Sigmoid colon (tissue), 7 donors: ENCODE data around the gene SLC9A1. TPM values are rescaled to one million over a fixed set of nuclear protein-coding genes. Genes with fewer than 3 reads are reported as not detected.

Experiments
- DNase-seq: peaks from one replicate; pipeline ENCODE4 v3.0.0-alpha.2; 2019
- H3K27ac ChIP-seq, 4 donors: fragments of 200-600 bp; sonication (generic); one replicate each; pipeline ENCODE4 v1.5.1; 2016 to 2019; ENCODE audit warnings: mild to moderate bottlenecking in 1 of 4
- H3K27me3 ChIP-seq, 3 donors: fragments of 200-600 bp; sonication (generic); one replicate each; pipeline ENCODE4 v1.5.1; 2019; ENCODE audit warnings: mild to moderate bottlenecking in 1 of 3
- H3K36me3 ChIP-seq, 4 donors: fragments of 200-600 bp; sonication (generic); one replicate each; pipeline ENCODE4 v1.5.1; 2016 to 2019
- H3K4me1 ChIP-seq, 4 donors: fragments of 200-600 bp; sonication (generic); one replicate each; pipeline ENCODE4 v1.5.1; 2017 to 2019
- H3K4me3 ChIP-seq, 4 donors: fragments of 200-600 bp; sonication (generic); one replicate each; pipeline ENCODE4 v1.5.1; 2017 to 2019; ENCODE audit warnings: mild to moderate bottlenecking in 2 of 4, moderate library complexity in 1 of 4
- H3K9me3 ChIP-seq, 4 donors: fragments of 200-600 bp in 3 of 4; sonication (generic) in 3 of 4; one replicate each; pipeline versions ENCODE4 v1.5.1 to v1.6.1; 2013 to 2019
- CTCF ChIP-seq, 4 experiments: fragments of 450-650 bp in 3 of 4; fragments of 200-600 bp in 1 of 4; IDR thresholded peaks; one replicate each; pipeline ENCODE4 v1.5.1; 2016 to 2019; ENCODE audit warnings: antibody characterized with exemption in 4 of 4, mild to moderate bottlenecking in 3 of 4, moderate library complexity in 2 of 4
- EP300 ChIP-seq, 4 donors: sonication (generic); formaldehyde crosslinking; IDR thresholded peaks; one replicate each; pipeline ENCODE4 v1.6.1; 2017; ENCODE audit warnings: antibody characterized with exemption in 4 of 4
- POLR2A ChIP-seq, 2 donors: fragments of 450-650 bp; IDR thresholded peaks; one replicate each; pipeline ENCODE4 v1.6.1; 2016; ENCODE audit warnings: antibody characterized with exemption in 2 of 2, mild to moderate bottlenecking in 2 of 2, moderate library complexity in 2 of 2
- POLR2AphosphoS5 ChIP-seq, 4 donors: sonication (generic); formaldehyde crosslinking; IDR thresholded peaks; one replicate each; pipeline ENCODE4 v1.6.1; 2017; ENCODE audit warnings: antibody characterized with exemption in 4 of 4
- WGBS, 2 donors: extraction: QIAGEN DNeasy Blood & Tissue Kit; methylation state at CpG; one replicate each; pipeline ENCODE4 v1.1.7; 2013; 5-methylcytosine and 5-hydroxymethylcytosine counted together
- intact Hi-C: fragments of 100-400 bp; cut with DNase I; formaldehyde crosslinking; loops from one replicate; pipeline ENCODE4 v1.15.1; 2023
- polyA plus RNA-seq, 3 donors: library from polyadenylated mRNA; stranded (reverse); fragments of 200-250 nt; gene quantifications; one replicate each; pipeline ENCODE4 v1.2.3, GENCODE V29; 2013
- total RNA-seq, 4 donors: library from RNA; depleted of rRNA; stranded (reverse); fragments of >200 nt; gene quantifications; one replicate each; pipeline ENCODE4 v1.1.0, GENCODE V29; 2016
- donor health status: healthy with polysubstance abuse.
- donor health status: Bipolar disorder and iron deficiency.
- donor health status: healthy.

Gene SLC9A1
- total and polyA plus RNA-seq, 7 donors, result 6.0 to 64.4 (median 12.8) TPM

GRCh38 chr1:27102707-27103468, 52.0 kb downstream of the SLC9A1 start:
- Histone ChIP-seq H3K4me1 (peaks cover 0 to 25% (median 22%) of the 10 kb centered on the region in 4 donors), H3K4me3 (no peak overlapping the region), H3K27me3 (no peaks in the 10 kb centered on the region), H3K27ac (no peak overlapping the region), H3K9me3 (no peaks in the 10 kb centered on the region), H3K36me3 (peaks cover 0 to 47% (median 7%) of the 10 kb centered on the region in 4 donors)
- DNase-seq, result peak; percentile 90
- WGBS, 2 donors, result 43 to 44% methylated on average over 15 of the region's 15 CpGs
- TF ChIP-seq EP300 (IDR thresholded peaks at IDR 0.05), result no peak
- TF ChIP-seq CTCF (IDR thresholded peaks at IDR 0.05), result peak; percentile 94 to 99 (median 96)
- peak in 1 of 4 donors; percentile 9 for TF ChIP-seq POLR2AphosphoS5 (IDR thresholded peaks at IDR 0.05)
- intact Hi-C loops, result loop anchor here (1.0 to 10.0 kb wide), 4 partner anchors 52 to 289 kb away; partner anchors contain the start of genes GPR3 and SLC9A1

- Histone ChIP-seq H3K36me3 (peaks cover 0 to 47% (median 7%) of the 10 kb centered on the region in 4 donors), H3K4me1 (peaks cover 0 to 27% (median 23%) of the 10 kb centered on the region in 4 donors), H3K4me3 (no peak overlapping the region), H3K27ac (no peak overlapping the region), H3K9me3 (no peaks in the 10 kb centered on the region), H3K27me3 (no peaks in the 10 kb centered on the region)
- intact Hi-C loops, result loop anchor here (2.0 to 10.0 kb wide), 3 partner anchors 53 to 290 kb away; partner anchors contain the start of genes GPR3 and SLC9A1
- DNase-seq, result no peak
- 87 to 88% methylated on average over 17 of the region's 17 CpGs for WGBS, 2 donors
- TF ChIP-seq CTCF (IDR thresholded peaks at IDR 0.05) (no peak), POLR2AphosphoS5 (IDR thresholded peaks at IDR 0.05) (no peak), POLR2A (IDR thresholded peaks at IDR 0.05) (no peak), EP300 (IDR thresholded peaks at IDR 0.05) (no peak)
Measured at GRCh38 chr1:27102134-27102706, 52.7 kb downstream of the SLC9A1 start.

GRCh38 chr1:27101696-27102095, 53.2 kb downstream of the SLC9A1 start:
- Histone ChIP-seq H3K27me3 (no peaks in the 10 kb centered on the region), H3K27ac (no peak overlapping the region), H3K36me3 (peaks cover 0 to 46% (median 7%) of the 10 kb centered on the region in 4 donors), H3K4me3 (no peak overlapping the region), H3K4me1 (peaks cover 0 to 27% (median 23%) of the 10 kb centered on the region in 4 donors), H3K9me3 (no peaks in the 10 kb centered on the region)
- TF ChIP-seq POLR2A (IDR thresholded peaks at IDR 0.05) (no peak), EP300 (IDR thresholded peaks at IDR 0.05) (no peak), POLR2AphosphoS5 (IDR thresholded peaks at IDR 0.05) (no peak), CTCF (IDR thresholded peaks at IDR 0.05) (no peak)
- WGBS, 2 donors, result 97% methylated on average over 15 of the region's 15 CpGs
- intact Hi-C loops, result loop anchor here (2.0 to 10.0 kb wide), 3 partner anchors 53 to 291 kb away; partner anchors contain the start of genes GPR3 and SLC9A1
- DNase-seq, result no peak

- Histone ChIP-seq H3K27me3 (no peaks in the 10 kb centered on the region), H3K27ac (peak overlapping the region; percentile 68 to 78 (median 70)), H3K4me1 (peaks cover 0 to 27% (median 23%) of the 10 kb centered on the region in 4 donors), H3K9me3 (no peaks in the 10 kb centered on the region), H3K36me3 (peaks cover 0 to 40% (median 7%) of the 10 kb centered on the region in 4 donors), H3K4me3 (no peak overlapping the region)
- DNase-seq, result no peak
- intact Hi-C loops, result loop anchor here (5.0 to 10.0 kb wide), 2 partner anchors 54 to 291 kb away; partner anchors contain the start of genes GPR3 and SLC9A1
- whole genome bisulfite sequencing, 2 donors, result 95 to 96% methylated on average over 11 of the region's 11 CpGs
- TF ChIP-seq EP300 (IDR thresholded peaks at IDR 0.05) (no peak), CTCF (IDR thresholded peaks at IDR 0.05) (no peak), POLR2AphosphoS5 (IDR thresholded peaks at IDR 0.05) (no peak), POLR2A (IDR thresholded peaks at IDR 0.05) (no peak)
Measured at GRCh38 chr1:27101054-27101491, 53.9 kb downstream of the SLC9A1 start.
